GM12874 (cell line): ENCODE data around the gene SHANK3.

Experiments used
- TF ChIP-seq, protein P1 (sequence below): IDR thresholded peaks from 2 replicates; pipeline ENCODE4 v1.5.1; 2011; ENCODE audit warnings: low read depth, mild to moderate bottlenecking, control low read depth, low read length, moderate library complexity; ENCODE audit not compliant: insufficient read depth

SHANK3 gene

DNA sequence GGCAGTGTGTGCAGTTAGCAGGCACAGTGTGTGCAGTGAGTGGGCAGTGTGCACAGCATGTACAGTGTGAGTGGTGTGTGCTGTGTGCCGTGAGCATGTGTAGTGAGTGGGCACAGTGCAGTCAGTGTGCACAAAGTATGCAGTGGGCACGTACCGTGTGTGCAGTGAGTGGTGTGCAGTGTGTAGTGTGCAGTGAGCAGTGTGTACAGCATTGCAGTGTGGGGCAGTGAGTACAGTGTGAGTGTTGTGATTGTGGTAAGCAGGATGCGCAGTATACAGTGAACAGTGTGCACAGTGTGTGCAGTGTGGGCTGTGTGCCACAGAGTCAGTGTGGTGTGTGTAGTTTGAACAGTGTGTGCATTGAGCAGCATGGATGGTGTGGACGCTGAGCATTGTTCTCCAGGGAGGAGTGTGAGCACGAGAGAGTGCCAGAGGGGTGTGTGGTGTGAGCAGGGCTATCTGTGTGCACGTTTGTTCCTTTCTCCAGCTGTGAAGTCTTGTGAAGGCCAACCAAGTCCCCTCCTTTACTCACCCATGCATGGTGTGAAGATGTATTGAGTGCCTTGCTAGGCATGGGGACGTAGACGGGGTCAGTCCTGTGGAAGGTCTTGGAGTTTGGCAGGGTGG, 3.0 kb downstream of the SHANK3 start:
- TF ChIP-seq, protein P1, sequence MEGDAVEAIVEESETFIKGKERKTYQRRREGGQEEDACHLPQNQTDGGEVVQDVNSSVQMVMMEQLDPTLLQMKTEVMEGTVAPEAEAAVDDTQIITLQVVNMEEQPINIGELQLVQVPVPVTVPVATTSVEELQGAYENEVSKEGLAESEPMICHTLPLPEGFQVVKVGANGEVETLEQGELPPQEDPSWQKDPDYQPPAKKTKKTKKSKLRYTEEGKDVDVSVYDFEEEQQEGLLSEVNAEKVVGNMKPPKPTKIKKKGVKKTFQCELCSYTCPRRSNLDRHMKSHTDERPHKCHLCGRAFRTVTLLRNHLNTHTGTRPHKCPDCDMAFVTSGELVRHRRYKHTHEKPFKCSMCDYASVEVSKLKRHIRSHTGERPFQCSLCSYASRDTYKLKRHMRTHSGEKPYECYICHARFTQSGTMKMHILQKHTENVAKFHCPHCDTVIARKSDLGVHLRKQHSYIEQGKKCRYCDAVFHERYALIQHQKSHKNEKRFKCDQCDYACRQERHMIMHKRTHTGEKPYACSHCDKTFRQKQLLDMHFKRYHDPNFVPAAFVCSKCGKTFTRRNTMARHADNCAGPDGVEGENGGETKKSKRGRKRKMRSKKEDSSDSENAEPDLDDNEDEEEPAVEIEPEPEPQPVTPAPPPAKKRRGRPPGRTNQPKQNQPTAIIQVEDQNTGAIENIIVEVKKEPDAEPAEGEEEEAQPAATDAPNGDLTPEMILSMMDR, result no peak

GRCh38 chr22:50676180-50676636, 3.6 kb downstream of the SHANK3 start:
- TF ChIP-seq, protein P1, result no peak

DNA sequence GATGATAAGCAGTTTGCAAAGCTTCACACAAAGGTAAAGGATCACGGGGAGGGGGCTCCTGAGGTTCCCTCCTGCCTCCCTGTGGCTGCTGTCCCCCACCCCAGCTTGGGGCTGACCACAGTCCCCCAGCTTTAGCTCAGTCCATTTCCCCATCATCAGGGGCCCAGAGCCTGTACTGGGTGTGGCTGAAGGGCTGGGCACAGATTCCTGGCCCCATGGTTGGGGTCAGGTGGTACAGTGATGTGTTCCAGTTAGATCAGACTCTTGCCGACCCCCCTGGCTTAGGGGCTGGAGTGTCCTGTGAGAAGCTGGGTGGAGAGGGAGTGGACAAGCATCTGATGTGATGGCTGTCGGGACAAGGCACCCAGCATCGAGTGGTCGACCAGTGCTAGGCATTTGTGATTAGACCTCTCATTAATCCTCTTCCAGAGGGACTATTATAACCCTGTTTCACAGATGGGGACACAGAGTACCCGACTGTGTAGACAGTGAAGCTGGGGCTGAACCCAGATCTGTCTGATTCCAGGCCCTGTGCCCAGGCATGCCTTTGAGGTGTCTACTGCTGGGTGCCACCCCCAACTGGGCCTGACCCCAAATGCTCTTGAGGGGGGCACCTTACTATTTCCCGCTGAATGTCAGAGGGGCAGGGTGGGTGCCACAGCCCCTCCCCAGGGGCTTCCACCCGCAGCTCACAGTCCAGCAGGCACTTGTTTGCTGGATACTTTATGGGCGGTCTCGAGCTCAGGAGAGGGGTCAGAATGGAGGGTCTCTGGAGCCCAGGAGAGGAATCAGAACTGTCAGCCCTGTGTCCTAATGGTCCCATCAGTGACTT, 4.3 kb downstream of the SHANK3 start:
- TF ChIP-seq, protein P1, result no peak

DNA sequence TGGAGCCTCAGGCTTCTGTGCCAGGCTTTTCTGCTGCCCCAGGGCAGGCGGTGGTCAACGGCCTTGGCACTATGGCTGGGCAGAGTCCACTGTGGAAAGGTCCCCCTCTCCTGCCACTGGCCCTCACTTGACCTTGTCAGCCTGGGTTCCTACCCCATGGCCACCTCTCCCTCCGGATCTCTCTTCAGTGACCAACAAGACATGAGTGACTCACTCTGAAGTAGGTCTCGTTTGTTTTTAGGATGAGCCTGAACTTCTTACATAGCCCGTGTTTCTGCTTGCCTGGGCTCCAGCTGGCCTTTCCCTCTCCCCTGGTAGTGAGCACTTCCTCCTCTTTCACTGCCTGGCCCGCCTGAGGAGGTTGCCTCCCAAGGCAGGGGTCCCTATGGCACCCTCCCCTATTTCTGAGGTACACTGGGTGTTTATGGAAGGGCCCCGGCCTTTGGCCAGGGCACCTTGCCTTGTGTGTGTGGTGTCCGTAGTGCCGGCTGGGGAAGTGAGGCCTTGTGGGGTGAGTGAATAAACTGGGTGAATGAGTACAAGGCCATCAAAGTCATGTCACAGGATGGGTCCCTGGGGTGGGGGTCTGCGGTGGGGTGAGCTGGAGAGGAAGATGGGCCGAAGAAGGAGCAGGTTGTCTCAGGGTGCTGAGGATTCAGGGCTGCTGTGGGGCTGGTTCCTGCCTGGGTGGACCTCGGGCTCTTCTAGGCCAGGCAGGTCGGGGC, 5.0 kb downstream of the SHANK3 start:
- TF ChIP-seq, protein P1, result no peak

GRCh38 chr22:50678218-50678650, 5.6 kb downstream of the SHANK3 start:
- TF ChIP-seq, protein P1, result no peak

DNA sequence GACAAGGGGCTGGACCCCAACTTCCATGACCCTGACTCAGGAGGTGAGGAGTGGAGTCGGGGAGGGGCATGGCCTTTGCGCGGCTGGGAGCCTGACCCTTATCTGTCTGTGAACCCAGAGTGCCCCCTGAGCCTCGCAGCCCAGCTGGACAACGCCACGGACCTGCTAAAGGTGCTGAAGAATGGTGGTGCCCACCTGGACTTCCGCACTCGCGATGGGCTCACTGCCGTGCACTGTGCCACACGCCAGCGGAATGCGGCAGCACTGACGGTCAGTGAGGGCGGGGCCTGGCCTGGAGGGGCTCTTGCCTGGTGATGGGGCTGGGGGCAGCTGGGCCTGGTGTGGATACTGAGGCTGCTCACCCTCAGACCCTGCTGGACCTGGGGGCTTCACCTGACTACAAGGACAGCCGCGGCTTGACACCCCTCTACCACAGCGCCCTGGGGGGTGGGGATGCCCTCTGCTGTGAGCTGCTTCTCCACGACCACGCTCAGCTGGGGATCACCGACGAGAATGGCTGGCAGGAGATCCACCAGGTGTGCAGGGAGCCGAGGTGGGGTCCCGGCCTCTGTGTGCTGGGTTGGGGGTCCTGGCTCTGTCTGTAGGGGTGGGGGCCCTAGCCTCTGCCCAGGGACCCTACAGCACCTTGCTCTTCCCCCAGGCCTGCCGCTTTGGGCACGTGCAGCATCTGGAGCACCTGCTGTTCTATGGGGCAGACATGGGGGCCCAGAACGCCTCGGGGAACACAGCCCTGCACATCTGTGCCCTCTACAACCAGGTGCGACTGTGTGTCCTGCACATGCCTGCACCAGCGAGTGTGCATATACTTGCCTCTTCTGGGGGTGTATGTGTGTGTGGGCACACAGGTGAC, 6.3 kb downstream of the SHANK3 start:
- TF ChIP-seq, protein P1, result no peak
